ENCODE data around the gene NFKB1.

- TF ChIP-seq CTCF (IDR thresholded peaks at IDR 0.05) = no peak
- no peak for TF ChIP-seq POLR2A (IDR thresholded peaks at IDR 0.05)
These were observed 77.7 kb downstream of the NFKB1 start for GRCh38 chr4:102578819-102579218.
